HFF-Myc (cell line): Measurements from ENCODE around the gene KCNAB1.
"Not testable (repeated sequence)": the region's sequence is repeated elsewhere in the genome, so short reads cannot be mapped to it uniquely, and the experiment has no call there.

Experiments used
- DNase-seq: peaks from one replicate; pipeline ENCODE4 v3.0.0-alpha.2; 2011; ENCODE audit warnings: low read depth; ENCODE audit errors: extremely low read depth
- H3K4me3 ChIP-seq: replicated peaks from 2 replicates; pipeline ENCODE4 v1.5.1; 2011; ENCODE audit warnings: low read depth, mild to moderate bottlenecking, control low read depth, low read length
- CTCF ChIP-seq: IDR thresholded peaks from 2 replicates; pipeline ENCODE4 v1.5.1; 2012; ENCODE audit warnings: mild to moderate bottlenecking, low read depth, low read length, control low read depth; ENCODE audit errors: missing control alignments

The KCNAB1 gene

DNA sequence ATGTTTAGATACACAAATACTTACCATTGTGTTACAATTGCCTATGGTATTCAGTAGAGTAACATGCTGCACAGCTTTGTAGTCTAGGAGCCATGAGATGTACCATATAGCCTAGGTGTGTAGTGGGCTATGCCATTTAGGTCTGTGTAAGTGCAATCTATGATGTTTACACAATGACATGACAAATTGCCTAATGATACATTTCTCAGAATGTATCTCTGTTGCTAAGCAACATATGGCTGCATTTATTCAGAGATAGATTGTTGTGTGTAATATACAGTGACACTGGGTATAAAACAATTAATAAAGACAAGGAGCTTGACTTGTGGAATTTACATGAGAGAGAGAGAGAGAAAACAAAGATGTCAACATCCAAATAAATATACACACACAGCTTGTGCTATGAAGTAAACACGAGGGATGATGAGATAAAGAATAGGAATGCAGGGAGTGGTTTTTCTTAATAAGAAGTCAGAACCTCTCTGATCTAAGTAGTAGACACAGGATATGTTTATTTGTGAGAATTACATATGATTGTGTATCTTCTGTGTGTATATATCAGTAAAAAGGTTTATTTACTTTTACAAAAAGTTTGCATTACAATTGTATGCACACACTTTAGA is 110.0 kb downstream of the KCNAB1 start:
- no peak overlapping the region for H3K4me3 ChIP-seq
- no peak for DNase-seq
- TF ChIP-seq CTCF, result no peak

DNA sequence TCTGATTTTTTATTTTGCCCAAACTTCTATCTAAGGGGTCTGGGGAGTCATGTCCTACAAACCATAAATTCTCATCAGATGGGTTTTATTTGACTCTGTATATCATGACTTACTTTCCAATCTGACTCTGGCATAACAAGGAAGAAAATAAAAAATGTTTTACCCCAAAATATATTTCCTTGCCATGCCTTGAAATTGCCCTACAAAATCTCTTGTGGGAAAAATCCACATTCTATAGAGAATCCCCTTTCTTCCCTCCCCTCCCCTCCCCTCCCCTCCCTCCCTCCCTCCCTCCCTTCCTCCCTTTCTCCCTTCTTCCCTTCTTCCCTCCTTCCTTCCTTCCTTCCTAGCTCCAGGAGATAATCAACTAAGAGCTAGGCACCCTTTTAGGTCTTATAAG is 110.8 kb downstream of the KCNAB1 start:
- not testable (repeated sequence) for DNase-seq, H3K4me3 ChIP-seq

DNA sequence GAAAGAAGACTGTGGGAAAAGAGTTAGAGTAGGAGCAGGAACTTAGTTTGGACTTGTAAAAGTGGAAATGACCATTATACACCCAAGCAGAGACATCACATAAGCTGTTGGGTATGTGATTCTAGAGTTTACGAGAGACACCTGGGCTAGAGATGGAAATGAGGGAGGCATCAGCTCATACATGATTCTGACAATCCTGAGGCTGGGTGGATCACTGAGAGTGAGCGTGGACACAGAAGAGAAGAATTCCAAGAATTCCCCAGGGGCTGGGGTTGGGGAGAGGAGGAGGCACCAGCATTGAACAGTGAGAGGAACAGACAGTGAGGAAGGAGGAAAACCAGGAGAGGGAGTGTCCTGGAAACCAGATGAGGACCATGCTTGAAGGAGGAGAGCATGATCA is 113.5 kb downstream of the KCNAB1 start:
- no peak for TF ChIP-seq CTCF
- no peak for DNase-seq
- no peak overlapping the region for H3K4me3 ChIP-seq

GRCh38 chr3:156236556-156237260 is 116.3 kb downstream of the KCNAB1 start:
- no peak overlapping the region for H3K4me3 ChIP-seq
- no peak for DNase-seq
- no peak for TF ChIP-seq CTCF

GRCh38 chr3:156240642-156241041 is 120.3 kb downstream of the KCNAB1 start:
- H3K4me3 ChIP-seq, result no peak overlapping the region
- DNase-seq, result no peak
- TF ChIP-seq CTCF, result no peak

DNA sequence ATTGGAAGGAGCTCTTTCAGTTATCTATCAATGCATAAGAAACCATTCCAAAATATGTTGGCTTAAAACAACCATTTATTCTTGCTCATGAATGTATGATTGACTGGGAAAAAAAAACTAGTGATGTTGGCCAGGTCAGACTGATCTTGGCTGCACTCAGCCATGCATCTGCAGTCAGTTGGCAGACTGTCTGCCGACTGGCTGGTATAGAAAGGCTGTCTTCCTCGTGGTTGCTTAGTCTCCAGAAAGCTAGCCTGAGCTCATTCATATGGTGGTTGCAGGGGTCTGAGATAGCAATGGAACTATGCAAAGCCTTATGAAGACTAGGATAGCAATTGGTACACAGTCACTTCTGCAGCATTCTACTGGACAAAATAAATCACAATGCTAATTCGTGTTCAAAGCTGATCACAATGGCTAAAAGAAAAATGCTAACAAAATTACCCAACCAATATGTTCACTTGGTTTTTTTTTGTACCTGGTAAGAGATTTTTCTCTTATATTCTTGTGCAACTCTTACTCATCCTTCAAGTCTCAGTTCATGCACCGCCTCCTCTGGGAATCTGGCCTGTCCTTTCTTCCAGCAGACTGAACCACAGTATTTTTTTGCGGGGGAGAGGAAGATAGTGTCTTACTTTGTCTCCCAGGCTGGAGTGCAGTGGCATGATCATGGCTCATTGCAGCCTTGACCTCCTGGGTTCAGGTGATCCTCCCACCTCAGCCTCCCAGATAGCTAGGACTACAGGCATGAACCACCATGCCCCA is 126.8 kb downstream of the KCNAB1 start:
- H3K4me3 ChIP-seq, result no peak overlapping the region
- DNase-seq, result no peak
- no peak for TF ChIP-seq CTCF

GRCh38 chr3:156250550-156250949 is 130.2 kb downstream of the KCNAB1 start:
- TF ChIP-seq CTCF, result no peak

More at GRCh38 chr3:156250550-156250949, 130.2 kb downstream of the KCNAB1 start:
- no peak for DNase-seq
- no peak overlapping the region for H3K4me3 ChIP-seq
